Measurements from ENCODE around the gene SPTLC1.
"Not testable (repeated sequence)": the region's sequence is repeated elsewhere in the genome, so short reads cannot be mapped to it uniquely, and the experiment has no call there.

Gene SPTLC1

DNA sequence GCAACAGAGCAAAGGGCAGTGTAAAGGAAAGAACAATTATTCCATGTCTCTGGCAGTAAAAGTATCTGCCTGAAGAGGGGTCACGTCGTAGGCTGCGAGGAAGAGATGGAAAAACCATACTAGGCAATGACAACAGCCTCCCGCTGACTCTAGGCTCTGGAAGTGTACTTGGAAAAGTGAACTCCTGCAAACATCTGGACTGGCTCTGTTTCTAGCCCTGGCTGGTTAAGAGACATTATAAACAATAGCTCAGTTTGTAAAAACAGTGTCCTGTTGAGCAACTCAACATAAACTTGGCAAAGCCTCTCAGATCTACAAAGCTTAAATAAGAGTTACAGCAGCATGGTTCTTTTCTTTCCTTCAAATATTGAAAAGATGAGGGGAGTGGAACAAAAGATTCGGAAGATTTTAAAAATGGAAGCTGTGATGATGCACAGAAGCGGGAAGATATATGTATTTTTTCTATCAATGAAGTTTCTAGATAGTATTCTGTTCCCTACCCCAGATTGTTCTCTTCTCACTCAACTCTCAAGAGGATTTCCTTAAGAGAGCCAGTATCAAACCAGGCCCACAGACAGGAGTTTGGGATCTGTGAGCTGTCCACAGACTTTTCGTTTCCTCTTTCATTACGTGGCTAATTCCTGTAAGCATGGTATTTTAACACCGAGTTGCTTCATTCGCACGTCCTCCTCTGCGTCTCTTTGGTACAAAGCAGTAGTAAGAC, 79.4 kb downstream of the SPTLC1 start:
- Mint-ChIP-seq H3K36me3 (peaks cover 22% of the 10 kb centered on the region), H3K9me3 (ENCODE audit: low read depth) (no peaks in the 10 kb centered on the region), H3K4me3 (no peak overlapping the region), H3K27ac (no peak overlapping the region), H3K4me1 (ENCODE audit: low read depth) (no peaks in the 10 kb centered on the region), H3K27me3 (no peaks in the 10 kb centered on the region)

- Mint-ChIP-seq H3K4me3 (no peak overlapping the region), H3K27me3 (no peaks in the 10 kb centered on the region), H3K4me1 (ENCODE audit: low read depth) (no peaks in the 10 kb centered on the region), H3K36me3 (peaks cover 23% of the 10 kb centered on the region), H3K9me3 (ENCODE audit: low read depth) (no peaks in the 10 kb centered on the region), H3K27ac (no peak overlapping the region)
Measured at GRCh38 chr9:92035146-92035545, 80.1 kb downstream of the SPTLC1 start.

DNA sequence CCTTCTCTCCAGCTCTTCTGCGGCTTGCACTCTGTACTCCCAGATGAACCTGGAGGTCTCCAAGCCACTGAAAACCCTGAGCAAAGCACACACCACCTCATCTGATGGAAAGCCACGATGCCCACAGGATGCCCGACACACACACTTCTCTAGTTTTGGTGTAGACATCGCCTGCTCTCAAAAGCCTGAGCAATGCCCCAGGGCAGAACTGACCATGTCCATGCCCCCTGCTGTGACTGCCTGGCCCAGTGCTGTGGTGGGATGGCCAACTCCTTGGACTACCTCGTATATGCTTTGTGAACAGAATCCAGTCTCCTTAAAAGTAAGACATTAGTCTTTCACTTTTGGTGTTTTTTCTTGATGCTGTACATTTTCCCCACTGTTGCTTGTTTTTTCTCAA, 81.2 kb downstream of the SPTLC1 start:
- no peak overlapping the region for H3K4me3 Mint-ChIP-seq
- no peaks in the 10 kb centered on the region for H3K27me3 Mint-ChIP-seq
- H3K36me3 Mint-ChIP-seq: peaks cover 25% of the 10 kb centered on the region
- no peak overlapping the region for H3K27ac Mint-ChIP-seq
- H3K4me1 Mint-ChIP-seq (ENCODE audit: low read depth): no peaks in the 10 kb centered on the region
- H3K9me3 Mint-ChIP-seq (ENCODE audit: low read depth): no peaks in the 10 kb centered on the region

- Mint-ChIP-seq H3K9me3 (ENCODE audit: low read depth) (no peaks in the 10 kb centered on the region), H3K27ac (no peak overlapping the region), H3K27me3 (no peaks in the 10 kb centered on the region), H3K4me1 (ENCODE audit: low read depth) (no peaks in the 10 kb centered on the region), H3K36me3 (peaks cover 22% of the 10 kb centered on the region), H3K4me3 (no peak overlapping the region)
Measured at GRCh38 chr9:92033307-92033706, 81.9 kb downstream of the SPTLC1 start.

- Mint-ChIP-seq H3K4me3 (no peak overlapping the region), H3K9me3 (ENCODE audit: low read depth) (no peaks in the 10 kb centered on the region), H3K36me3 (peaks cover 20% of the 10 kb centered on the region), H3K27ac (no peak overlapping the region), H3K27me3 (no peaks in the 10 kb centered on the region), H3K4me1 (ENCODE audit: low read depth) (no peaks in the 10 kb centered on the region)
Measured at GRCh38 chr9:92032891-92033290, 82.3 kb downstream of the SPTLC1 start.

GRCh38 chr9:92030367-92030766, 84.8 kb downstream of the SPTLC1 start:
- Mint-ChIP-seq H3K9me3 (ENCODE audit: low read depth) (no peaks in the 10 kb centered on the region), H3K36me3 (peaks cover 17% of the 10 kb centered on the region), H3K27ac (no peak overlapping the region), H3K4me1 (ENCODE audit: low read depth) (no peaks in the 10 kb centered on the region), H3K4me3 (no peak overlapping the region), H3K27me3 (no peaks in the 10 kb centered on the region)

- Mint-ChIP-seq H3K9me3 (ENCODE audit: low read depth) (no peaks in the 10 kb centered on the region), H3K27me3 (no peaks in the 10 kb centered on the region), H3K4me3 (no peak overlapping the region), H3K36me3 (peaks cover 15% of the 10 kb centered on the region), H3K4me1 (ENCODE audit: low read depth) (no peaks in the 10 kb centered on the region), H3K27ac (no peak overlapping the region)
Measured at GRCh38 chr9:92029553-92029952, 85.7 kb downstream of the SPTLC1 start.

- H3K36me3 Mint-ChIP-seq: peaks cover 17% of the 10 kb centered on the region
- H3K27ac Mint-ChIP-seq: no peak overlapping the region
- H3K9me3 Mint-ChIP-seq (ENCODE audit: low read depth): peaks cover 14% of the 10 kb centered on the region
- no peaks in the 10 kb centered on the region for H3K27me3 Mint-ChIP-seq
- H3K4me3 Mint-ChIP-seq: no peak overlapping the region
- no peaks in the 10 kb centered on the region for H3K4me1 Mint-ChIP-seq (ENCODE audit: low read depth)
Measured at GRCh38 chr9:92026206-92027002, 88.8 kb downstream of the SPTLC1 start.

DNA sequence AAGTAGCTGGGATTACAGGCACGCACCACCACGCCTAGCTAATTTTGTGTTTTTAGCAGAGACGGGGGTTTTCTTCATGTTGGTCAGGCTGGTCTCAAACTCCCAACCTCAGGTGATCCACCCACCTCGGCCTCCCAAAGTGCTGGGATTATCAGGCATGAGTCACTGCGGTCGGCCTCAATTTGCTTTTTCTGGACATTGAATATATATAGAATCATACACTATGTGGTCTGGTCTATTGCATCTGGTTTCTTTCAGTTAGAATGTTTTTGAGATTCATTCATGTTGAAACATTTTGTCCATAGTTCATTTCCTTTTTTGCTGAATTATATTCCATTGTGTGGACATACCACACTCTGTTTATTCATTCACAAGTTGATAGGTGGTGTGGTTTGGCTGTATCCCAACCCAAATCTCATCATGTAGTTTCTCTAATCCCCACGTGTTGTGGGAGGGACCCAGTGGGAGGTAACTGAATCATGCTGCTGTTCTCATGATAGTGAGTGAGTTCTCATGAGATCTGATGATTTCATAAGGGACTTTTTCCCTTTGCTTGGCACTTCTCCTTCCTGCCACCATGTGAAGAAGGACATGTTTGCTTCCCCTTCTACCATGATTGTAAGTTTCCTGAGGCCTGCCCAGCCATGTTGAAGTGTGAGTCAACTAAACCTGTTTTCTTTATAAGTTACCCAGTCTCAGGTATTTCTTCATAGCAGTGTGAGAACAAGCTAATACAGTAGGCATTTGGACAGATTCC, 93.2 kb downstream of the SPTLC1 start:
- H3K36me3 Mint-ChIP-seq; H3K4me1 Mint-ChIP-seq (ENCODE audit: low read depth); H3K4me3 Mint-ChIP-seq; H3K27ac Mint-ChIP-seq; H3K27me3 Mint-ChIP-seq: not testable (repeated sequence)
- H3K9me3 Mint-ChIP-seq (ENCODE audit: low read depth): peaks cover 14% of the 10 kb centered on the region

- Mint-ChIP-seq H3K27ac (no peak overlapping the region), H3K4me1 (ENCODE audit: low read depth) (no peaks in the 10 kb centered on the region)
Measured at GRCh38 chr9:92019658-92020057, 95.6 kb downstream of the SPTLC1 start.

DNA sequence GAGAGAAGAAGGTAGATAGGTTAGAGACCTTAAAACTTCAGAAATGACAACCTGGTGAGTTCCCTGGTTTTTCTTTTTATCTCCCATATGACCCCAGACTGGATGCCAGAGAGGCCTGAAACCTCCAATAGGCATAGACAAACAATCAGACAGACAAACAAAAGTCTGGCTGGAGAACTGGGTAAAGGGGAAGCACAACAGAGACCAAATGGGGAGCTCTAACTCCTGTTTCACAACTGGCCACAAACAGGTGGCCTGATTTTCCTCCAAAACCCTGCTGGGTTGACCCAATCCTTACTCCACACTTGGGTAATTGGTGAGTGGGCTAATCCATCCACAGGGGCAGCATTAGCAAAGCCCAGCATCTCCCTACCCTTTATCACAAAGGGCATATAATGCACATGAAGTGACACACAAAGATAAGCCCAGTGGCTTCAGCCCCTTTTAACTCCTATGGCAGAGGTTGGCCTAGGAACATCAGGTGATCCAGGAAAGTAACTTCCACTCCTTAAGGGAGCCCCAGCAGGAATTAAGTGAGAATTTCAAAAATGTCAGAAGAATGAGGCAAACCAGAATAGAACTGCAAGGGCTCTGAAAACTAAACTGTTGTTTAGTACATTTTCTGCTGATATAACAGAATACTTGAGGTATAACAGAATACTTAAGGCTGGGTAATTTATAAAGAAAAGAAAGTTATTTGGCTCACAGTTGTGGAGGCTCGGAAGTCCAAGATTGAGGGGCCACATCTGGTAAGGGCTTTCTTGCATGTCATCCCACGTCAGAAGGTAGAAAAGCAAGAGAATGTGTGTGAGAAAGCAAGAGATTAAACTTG, 104.3 kb downstream of the SPTLC1 start:
- Mint-ChIP-seq H3K36me3 (peaks cover 4% of the 10 kb centered on the region), H3K27me3 (peaks cover 6% of the 10 kb centered on the region), H3K9me3 (ENCODE audit: low read depth) (peaks cover 12% of the 10 kb centered on the region), H3K4me3 (no peak overlapping the region), H3K27ac (no peak overlapping the region), H3K4me1 (ENCODE audit: low read depth) (no peaks in the 10 kb centered on the region)

More at GRCh38 chr9:92019658-92020057, 95.6 kb downstream of the SPTLC1 start:
- Mint-ChIP-seq H3K9me3 (ENCODE audit: low read depth) (peaks cover 17% of the 10 kb centered on the region), H3K36me3 (peaks cover 7% of the 10 kb centered on the region), H3K27me3 (peaks cover 6% of the 10 kb centered on the region), H3K4me3 (no peak overlapping the region)

- H3K27me3 Mint-ChIP-seq; H3K4me1 Mint-ChIP-seq (ENCODE audit: low read depth); H3K36me3 Mint-ChIP-seq; H3K27ac Mint-ChIP-seq; H3K4me3 Mint-ChIP-seq: not testable (repeated sequence)
- peaks cover 12% of the 10 kb centered on the region for H3K9me3 Mint-ChIP-seq (ENCODE audit: low read depth)
Measured at GRCh38 chr9:92010253-92010652, 105.0 kb downstream of the SPTLC1 start.

DNA sequence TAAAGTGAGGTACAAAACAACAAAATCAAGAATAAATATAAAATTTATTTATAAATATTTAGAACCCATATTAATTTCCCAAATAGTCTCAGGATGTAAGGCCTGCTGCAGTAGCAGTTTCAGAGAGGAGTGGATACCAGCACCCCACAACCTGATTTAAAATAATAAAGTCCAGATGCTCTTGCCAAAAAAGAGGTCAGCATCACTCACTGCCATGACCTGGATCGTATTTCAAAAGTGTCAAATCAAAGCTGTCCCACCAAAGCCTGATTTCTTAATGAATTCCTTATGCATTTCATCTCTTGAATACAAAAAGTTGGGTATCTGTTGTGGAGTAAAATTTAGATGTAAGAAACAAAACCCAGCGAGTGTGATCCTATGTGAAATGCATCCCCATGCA, 107.2 kb downstream of the SPTLC1 start:
- Mint-ChIP-seq H3K27ac (no peak overlapping the region), H3K36me3 (peaks cover 2% of the 10 kb centered on the region), H3K27me3 (peaks cover 3% of the 10 kb centered on the region), H3K4me3 (no peak overlapping the region), H3K9me3 (ENCODE audit: low read depth) (no peaks in the 10 kb centered on the region), H3K4me1 (ENCODE audit: low read depth) (no peaks in the 10 kb centered on the region)

DNA sequence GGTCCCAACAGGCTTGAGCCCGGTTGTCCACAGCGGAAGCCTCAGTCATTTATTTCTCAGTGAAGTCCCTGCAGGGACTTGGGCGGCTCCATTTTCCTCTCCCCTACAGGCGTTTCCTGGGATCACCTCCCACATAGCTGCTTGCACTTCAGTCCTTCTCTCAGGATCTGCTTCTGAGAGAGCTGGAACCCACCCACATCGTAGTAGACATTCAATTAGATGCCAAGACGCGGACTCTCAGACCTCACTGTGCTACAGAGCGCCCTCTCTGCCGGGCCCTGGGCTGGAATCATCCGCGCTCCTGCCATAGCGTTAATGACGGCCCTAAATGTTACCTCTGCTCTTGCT, 111.2 kb downstream of the SPTLC1 start:
- H3K36me3 Mint-ChIP-seq: peaks cover 2% of the 10 kb centered on the region

More for the DNA sequence above, 111.2 kb downstream of the SPTLC1 start:
- Mint-ChIP-seq H3K27ac (no peak overlapping the region), H3K27me3 (peaks cover 2% of the 10 kb centered on the region), H3K4me1 (ENCODE audit: low read depth) (no peaks in the 10 kb centered on the region), H3K4me3 (no peak overlapping the region), H3K9me3 (ENCODE audit: low read depth) (no peaks in the 10 kb centered on the region)
